ENCODE results near the gene HIP1R. TPM values are rescaled to one million over a fixed set of nuclear protein-coding genes. Genes with fewer than 3 reads are reported as not detected.
"Not testable (repeated sequence)": the region's sequence is repeated elsewhere in the genome, so short reads cannot be mapped to it uniquely, and the experiment has no call there.

The HIP1R gene
- total RNA-seq, 4 donors from 2014 or later: 27.3 to 46.3 (median 44.8) TPM

GRCh38 chr12:122872815-122873361, 37.6 kb downstream of the HIP1R start:
- DNase-seq: no peak
- Histone ChIP-seq H3K27ac (peak overlapping the region; percentile 71 to 86 (median 82)), H3K9me3 (no peaks in the 10 kb centered on the region), H3K4me1 (peaks cover 50 to 100% (median 69%) of the 10 kb centered on the region in 3 donors), H3K4me3 (peak overlapping the region in 1 of 4 donors; percentile 35), H3K36me3 (peaks cover 0 to 46% (median 9%) of the 10 kb centered on the region in 3 donors), H3K27me3 (no peaks in the 10 kb centered on the region)
- intact Hi-C loops (cut with DNase I): no loop called here
- WGBS, 2 donors: 63 to 72% methylated on average over 12 of the region's 12 CpGs
- TF ChIP-seq CTCF (IDR thresholded peaks at IDR 0.05): no peak
- no peak for TF ChIP-seq POLR2A (IDR thresholded peaks at IDR 0.05)

GRCh38 chr12:122873540-122873939, 38.3 kb downstream of the HIP1R start:
- no peak overlapping the region for H3K4me3 ChIP-seq
- peaks cover 0 to 42% (median 9%) of the 10 kb centered on the region in 3 donors for H3K36me3 ChIP-seq
- no peak for DNase-seq
- intact Hi-C loops (cut with DNase I): no loop called here
- H3K27ac ChIP-seq: peak overlapping the region in 3 of 4 donors; percentile 79 to 86 (median 86)
- no peaks in the 10 kb centered on the region for H3K9me3 ChIP-seq
- WGBS, 2 donors: 81 to 92% methylated on average over 4 of the region's 4 CpGs
- H3K4me1 ChIP-seq: peaks cover 44 to 100% (median 64%) of the 10 kb centered on the region in 3 donors
- H3K27me3 ChIP-seq: no peaks in the 10 kb centered on the region
- TF ChIP-seq POLR2A (IDR thresholded peaks at IDR 0.05) (no peak), CTCF (IDR thresholded peaks at IDR 0.05) (no peak)

DNA sequence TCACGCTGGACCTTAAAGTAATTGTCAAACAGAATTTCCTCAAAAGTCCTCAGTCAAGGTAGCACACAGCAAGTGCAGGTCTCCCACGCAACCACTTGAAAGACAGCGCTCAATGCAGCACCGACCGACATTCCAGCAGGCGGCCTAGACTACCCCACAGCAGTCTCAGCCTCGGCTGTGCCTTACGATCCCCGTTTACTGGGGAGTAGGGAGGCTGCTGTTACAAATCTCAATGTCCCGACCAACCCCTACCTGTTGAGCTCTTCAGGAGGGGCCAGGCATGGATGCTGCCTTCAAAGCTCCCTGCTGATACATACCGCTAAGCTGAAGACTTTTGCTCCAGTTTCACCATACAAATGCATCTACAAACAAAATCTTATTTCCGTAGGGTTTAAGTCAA, 38.8 kb downstream of the HIP1R start:
- H3K9me3 ChIP-seq: no peaks in the 10 kb centered on the region
- peaks cover 0 to 40% (median 5%) of the 10 kb centered on the region in 3 donors for H3K36me3 ChIP-seq
- TF ChIP-seq CTCF (IDR thresholded peaks at IDR 0.05) (no peak), POLR2A (IDR thresholded peaks at IDR 0.05) (no peak)
- H3K4me3 ChIP-seq: no peak overlapping the region
- no peak for DNase-seq
- no peaks in the 10 kb centered on the region for H3K27me3 ChIP-seq
- H3K4me1 ChIP-seq: peaks cover 40 to 100% (median 63%) of the 10 kb centered on the region in 3 donors
- H3K27ac ChIP-seq: peak overlapping the region in 2 of 4 donors; percentile 16 to 17
- intact Hi-C loops (cut with DNase I): no loop called here
- WGBS, 2 donors: 92 to 93% methylated on average over 12 of the region's 12 CpGs

- TF ChIP-seq CTCF (IDR thresholded peaks at IDR 0.05) (no peak), POLR2A (IDR thresholded peaks at IDR 0.05) (no peak)
- H3K4me3 ChIP-seq: no peak overlapping the region
- H3K4me1 ChIP-seq: peaks cover 41 to 100% (median 57%) of the 10 kb centered on the region in 3 donors
- DNase-seq: no peak
- peaks cover 0 to 40% (median 0%) of the 10 kb centered on the region in 3 donors for H3K36me3 ChIP-seq
- peak overlapping the region in 2 of 4 donors; percentile 21 to 34 for H3K27ac ChIP-seq
- H3K27me3 ChIP-seq: no peaks in the 10 kb centered on the region
- intact Hi-C loops (cut with DNase I): no loop called here
- H3K9me3 ChIP-seq: no peaks in the 10 kb centered on the region
- 30 to 45% methylated on average over 7 of the region's 7 CpGs for WGBS, 2 donors
These were observed 40.4 kb downstream of the HIP1R start for GRCh38 chr12:122875590-122876220.

- DNase-seq; H3K27me3 ChIP-seq; H3K4me3 ChIP-seq; H3K9me3 ChIP-seq; intact Hi-C loops (cut with DNase I): not testable (repeated sequence)
- 83 to 98% methylated on average over 5 of the region's 5 CpGs for WGBS, 2 donors
- Histone ChIP-seq H3K27ac (peak overlapping the region in 1 of 4 donors; percentile 14), H3K4me1 (peaks cover 35 to 100% (median 57%) of the 10 kb centered on the region in 3 donors), H3K36me3 (peaks cover 0 to 37% (median 0%) of the 10 kb centered on the region in 3 donors)
These were observed 41.0 kb downstream of the HIP1R start for GRCh38 chr12:122876281-122876680.

All from esophagus squamous epithelium (tissue), 5 donors.